ENCODE measurements around the gene AMER2. TPM values are rescaled to one million over a fixed set of nuclear protein-coding genes. Genes with fewer than 3 reads are reported as not detected.
A peak's percentile ranks its signal among the peaks of the same experiment; 100 is the strongest.

The AMER2 gene
- 0.04 and 0.27 TPM in 2 replicates for total RNA-seq

GRCh38 chr13:25171517-25172302 lies at the start of gene AMER2:
AMER2 (minus strand) TSS chr13:25172288; CDS start chr13:25171619, 669 bp downstream.
- DNase-seq (ENCODE audit: low read depth), result no peak
- peaks cover 44% of the 10 kb centered on the region for H3K27me3 ChIP-seq (ENCODE audit: control insufficient read depth, insufficient read depth, low read length)
- H3K36me3 ChIP-seq (ENCODE audit: control insufficient read depth, insufficient read depth, low read length), result no peaks in the 10 kb centered on the region
- no peak for TF ChIP-seq CTCF (IDR thresholded peaks at IDR 0.05; ENCODE audit: insufficient read depth, low read length, poor library complexity, severe bottlenecking)
- peak within 1 kb of the TSS; percentile 33 for H3K4me3 ChIP-seq (ENCODE audit: low read depth, low read length)

GRCh38 chr13:25218019-25218418 lies 45.9 kb upstream of the AMER2 start:
- no peak for TF ChIP-seq CTCF (IDR thresholded peaks at IDR 0.05; ENCODE audit: insufficient read depth, low read length, poor library complexity, severe bottlenecking)
- Histone ChIP-seq H3K36me3 (ENCODE audit: control insufficient read depth, insufficient read depth, low read length) (no peaks in the 10 kb centered on the region), H3K27me3 (ENCODE audit: control insufficient read depth, insufficient read depth, low read length) (no peaks in the 10 kb centered on the region), H3K4me3 (ENCODE audit: low read depth, low read length) (no peak overlapping the region)
- no peak for DNase-seq (ENCODE audit: low read depth)

GRCh38 chr13:25217023-25217885 lies 45.2 kb upstream of the AMER2 start:
- peak; percentile 83 for DNase-seq (ENCODE audit: low read depth)
- Histone ChIP-seq H3K4me3 (ENCODE audit: low read depth, low read length) (no peak overlapping the region), H3K36me3 (ENCODE audit: control insufficient read depth, insufficient read depth, low read length) (no peaks in the 10 kb centered on the region), H3K27me3 (ENCODE audit: control insufficient read depth, insufficient read depth, low read length) (no peaks in the 10 kb centered on the region)
- TF ChIP-seq CTCF (IDR thresholded peaks at IDR 0.05; ENCODE audit: insufficient read depth, low read length, poor library complexity, severe bottlenecking), result no peak

- DNase-seq (ENCODE audit: low read depth), result no peak
- no peaks in the 10 kb centered on the region for H3K27me3 ChIP-seq (ENCODE audit: control insufficient read depth, insufficient read depth, low read length)
- TF ChIP-seq CTCF (IDR thresholded peaks at IDR 0.05; ENCODE audit: insufficient read depth, low read length, poor library complexity, severe bottlenecking), result no peak
- no peaks in the 10 kb centered on the region for H3K36me3 ChIP-seq (ENCODE audit: control insufficient read depth, insufficient read depth, low read length)
- no peak overlapping the region for H3K4me3 ChIP-seq (ENCODE audit: low read depth, low read length)
These were observed 43.1 kb upstream of the AMER2 start for GRCh38 chr13:25215253-25215575.

GRCh38 chr13:25214491-25215252 lies 42.6 kb upstream of the AMER2 start:
- peak; percentile 15 for TF ChIP-seq CTCF (IDR thresholded peaks at IDR 0.05; ENCODE audit: insufficient read depth, low read length, poor library complexity, severe bottlenecking)
- no peaks in the 10 kb centered on the region for H3K36me3 ChIP-seq (ENCODE audit: control insufficient read depth, insufficient read depth, low read length)
- DNase-seq (ENCODE audit: low read depth), result no peak
- H3K4me3 ChIP-seq (ENCODE audit: low read depth, low read length), result no peak overlapping the region
- no peaks in the 10 kb centered on the region for H3K27me3 ChIP-seq (ENCODE audit: control insufficient read depth, insufficient read depth, low read length)

Measured in kidney epithelial cell (primary cell).